DOHH2 (cell line): ENCODE measurements around the gene EDC3.

Experiments used
- H3F3A ChIP-seq: fragments of 200-600 bp; sonication (generic), shearing (Covaris generic); 2 replicates; pipeline ENCODE4 v1.6.0; 2016; ENCODE audit warnings: antibody characterized with exemption, mild to moderate bottlenecking; ENCODE audit not compliant: control insufficient read depth, insufficient read depth
- H3K27ac ChIP-seq: fragments of 200-600 bp; sonication (generic); 2 replicates; pipeline ENCODE4 v1.5.1; 2014; ENCODE audit warnings: low read depth, mild to moderate bottlenecking, low read length, moderate library complexity
- H3K27me3 ChIP-seq: fragments of 200-600 bp; sonication (generic); 2 replicates; pipeline ENCODE4 v1.6.1; 2014; ENCODE audit warnings: mild to moderate bottlenecking, low read length, mixed read lengths; ENCODE audit not compliant: control insufficient read depth
- H3K36me3 ChIP-seq: fragments of 200-600 bp; sonication (generic); 2 replicates; pipeline ENCODE4 v1.6.1; 2014; ENCODE audit warnings: mild to moderate bottlenecking, low read length, moderate library complexity, mixed read lengths; ENCODE audit not compliant: control insufficient read depth
- H3K4me1 ChIP-seq: fragments of 200-600 bp; sonication (generic); 2 replicates; pipeline ENCODE4 v1.6.1; 2014; ENCODE audit warnings: mild to moderate bottlenecking, low read length, mixed read lengths; ENCODE audit not compliant: control insufficient read depth
- H3K4me2 ChIP-seq: fragments of 200-600 bp; sonication (generic); 2 replicates; pipeline ENCODE4 v1.6.0; 2014; ENCODE audit warnings: mild to moderate bottlenecking, low read length, moderate library complexity
- H3K4me3 ChIP-seq: fragments of 200-600 bp; sonication (generic); 2 replicates; pipeline ENCODE4 v1.5.1; 2014; ENCODE audit warnings: mild to moderate bottlenecking, low read length, mixed read lengths
- H3K79me2 ChIP-seq: fragments of 200-600 bp; sonication (generic); 2 replicates; pipeline ENCODE4 v1.6.1; 2014; ENCODE audit warnings: mild to moderate bottlenecking, low read length, mixed read lengths; ENCODE audit not compliant: control insufficient read depth
- H3K9me2 ChIP-seq: fragments of 200-600 bp; sonication (generic); replicated peaks from 2 replicates; pipeline ENCODE4 v1.6.1; 2014; ENCODE audit warnings: mild to moderate bottlenecking, low read length, mixed read lengths; ENCODE audit not compliant: control insufficient read depth
- H3K9me3 ChIP-seq: fragments of 200-600 bp; sonication (generic); 2 replicates; pipeline ENCODE4 v1.6.1; 2014; ENCODE audit warnings: antibody characterized with exemption, low read length, mixed read lengths; ENCODE audit not compliant: control insufficient read depth, insufficient read depth
- H4K20me1 ChIP-seq: fragments of 200-600 bp; sonication (generic); 2 replicates; pipeline ENCODE4 v1.6.0; 2014; ENCODE audit warnings: low read depth, mild to moderate bottlenecking, antibody characterized with exemption, low read length, moderate library complexity; ENCODE audit not compliant: control insufficient read depth, insufficient read depth
- EZH2phosphoT487 ChIP-seq: fragments of 200-600 bp; sonication (generic); IDR thresholded peaks from 2 replicates; pipeline ENCODE4 v1.6.1; 2017; ENCODE audit warnings: borderline replicate concordance, mild to moderate bottlenecking, antibody characterized with exemption, low read length, moderate library complexity, mixed read lengths
- TF ChIP-seq, protein P1 (sequence below): fragments of 200-600 bp; sonication (generic); IDR thresholded peaks from one replicate; pipeline ENCODE4 v1.5.1; 2014; ENCODE audit warnings: antibody characterized with exemption, mild to moderate bottlenecking, low read depth, low read length; ENCODE audit not compliant: poor library complexity, severe bottlenecking

Gene EDC3

GRCh38 chr15:74710319-74711094 is 14.7 kb upstream of the EDC3 start:
- H3K4me2 ChIP-seq, result no peak overlapping the region

GRCh38 chr15:74709892-74710291 is 14.1 kb upstream of the EDC3 start:
- no peak overlapping the region for H3K4me3 ChIP-seq
- H3F3A ChIP-seq, result no peaks in the 10 kb centered on the region
- H3K79me2 ChIP-seq, result no peaks in the 10 kb centered on the region
- TF ChIP-seq EZH2phosphoT487, result no peak
- TF ChIP-seq, protein P1, sequence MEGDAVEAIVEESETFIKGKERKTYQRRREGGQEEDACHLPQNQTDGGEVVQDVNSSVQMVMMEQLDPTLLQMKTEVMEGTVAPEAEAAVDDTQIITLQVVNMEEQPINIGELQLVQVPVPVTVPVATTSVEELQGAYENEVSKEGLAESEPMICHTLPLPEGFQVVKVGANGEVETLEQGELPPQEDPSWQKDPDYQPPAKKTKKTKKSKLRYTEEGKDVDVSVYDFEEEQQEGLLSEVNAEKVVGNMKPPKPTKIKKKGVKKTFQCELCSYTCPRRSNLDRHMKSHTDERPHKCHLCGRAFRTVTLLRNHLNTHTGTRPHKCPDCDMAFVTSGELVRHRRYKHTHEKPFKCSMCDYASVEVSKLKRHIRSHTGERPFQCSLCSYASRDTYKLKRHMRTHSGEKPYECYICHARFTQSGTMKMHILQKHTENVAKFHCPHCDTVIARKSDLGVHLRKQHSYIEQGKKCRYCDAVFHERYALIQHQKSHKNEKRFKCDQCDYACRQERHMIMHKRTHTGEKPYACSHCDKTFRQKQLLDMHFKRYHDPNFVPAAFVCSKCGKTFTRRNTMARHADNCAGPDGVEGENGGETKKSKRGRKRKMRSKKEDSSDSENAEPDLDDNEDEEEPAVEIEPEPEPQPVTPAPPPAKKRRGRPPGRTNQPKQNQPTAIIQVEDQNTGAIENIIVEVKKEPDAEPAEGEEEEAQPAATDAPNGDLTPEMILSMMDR, result no peak
- H3K27me3 ChIP-seq, result peaks cover 7% of the 10 kb centered on the region
- H4K20me1 ChIP-seq, result no peaks in the 10 kb centered on the region
- no peak overlapping the region for H3K4me2 ChIP-seq
- no peak overlapping the region for H3K27ac ChIP-seq
- H3K4me1 ChIP-seq, result peaks cover 3% of the 10 kb centered on the region; the same call in 1 of the 2 replicates
- no peaks in the 10 kb centered on the region for H3K9me3 ChIP-seq
- no peaks in the 10 kb centered on the region for H3K9me2 ChIP-seq
- no peaks in the 10 kb centered on the region for H3K36me3 ChIP-seq

More at GRCh38 chr15:74710319-74711094, 14.7 kb upstream of the EDC3 start:
- Histone ChIP-seq H3K27ac (no peak overlapping the region), H3K36me3 (no peaks in the 10 kb centered on the region), H3K9me2 (no peaks in the 10 kb centered on the region), H3F3A (0 out of 2 replicates have a peak, but pooled peaks cover 4% of the 10 kb centered on the region), H3K27me3 (peaks cover 5% of the 10 kb centered on the region), H4K20me1 (no peaks in the 10 kb centered on the region), H3K4me1 (peaks cover 3% of the 10 kb centered on the region; the same call in 1 of the 2 replicates), H3K79me2 (no peaks in the 10 kb centered on the region), H3K9me3 (no peaks in the 10 kb centered on the region), H3K4me3 (no peak overlapping the region)
- no peak for TF ChIP-seq EZH2phosphoT487
- TF ChIP-seq, protein P1, result no peak

- no peak overlapping the region for H3K4me2 ChIP-seq
- peaks cover 7% of the 10 kb centered on the region for H3K27me3 ChIP-seq
- no peak overlapping the region for H3K4me3 ChIP-seq
- no peaks in the 10 kb centered on the region for H3K36me3 ChIP-seq
- H3K79me2 ChIP-seq, result no peaks in the 10 kb centered on the region
- H4K20me1 ChIP-seq, result no peaks in the 10 kb centered on the region
- peaks cover 3% of the 10 kb centered on the region; the same call in 1 of the 2 replicates for H3K4me1 ChIP-seq
- no peaks in the 10 kb centered on the region for H3K9me3 ChIP-seq
- TF ChIP-seq, protein P1, result no peak
- TF ChIP-seq EZH2phosphoT487, result no peak
- no peaks in the 10 kb centered on the region for H3K9me2 ChIP-seq
- H3K27ac ChIP-seq, result no peak overlapping the region
- no peaks in the 10 kb centered on the region for H3F3A ChIP-seq
Measured at GRCh38 chr15:74709011-74709410, 13.2 kb upstream of the EDC3 start.
